Mesendoderm (in vitro differentiated cells): ENCODE data around the gene MED27.
A peak's percentile ranks its signal among the peaks of the same experiment; 100 is the strongest.

Experiments used
- DNase-seq: peaks from one replicate; pipeline ENCODE4 v3.0.0; 2013
- H2AK5ac ChIP-seq: 2 replicates; pipeline ENCODE4 v1.6.1; 2013; ENCODE audit warnings: low read length, inconsistent platforms
- H2BK120ac ChIP-seq: 2 replicates; pipeline ENCODE4 v1.6.1; 2013; ENCODE audit warnings: low read depth, mild to moderate bottlenecking, low read length, moderate library complexity, mixed read lengths
- H2BK15ac ChIP-seq: replicated peaks from 2 replicates; pipeline ENCODE4 v1.6.1; 2013; ENCODE audit warnings: low read depth, mild to moderate bottlenecking, moderate library complexity
- H2BK5ac ChIP-seq: 2 replicates; pipeline ENCODE4 v1.6.1; 2013; ENCODE audit warnings: low read length, inconsistent platforms
- H3K18ac ChIP-seq: 2 replicates; pipeline ENCODE4 v1.6.1; 2013; ENCODE audit warnings: mild to moderate bottlenecking, low read length, mixed read lengths
- H3K23ac ChIP-seq: one replicate; pipeline ENCODE4 v1.6.1; 2013; ENCODE audit warnings: low read length
- H3K27ac ChIP-seq: 2 replicates; pipeline ENCODE4 v1.5.1; 2013; ENCODE audit warnings: low read depth, mild to moderate bottlenecking, inconsistent platforms, low read length, moderate library complexity
- H3K27me3 ChIP-seq: 2 replicates; pipeline ENCODE4 v1.6.1; 2013; ENCODE audit warnings: low read length, control low read depth, mild to moderate bottlenecking, inconsistent platforms; ENCODE audit not compliant: insufficient read depth, poor library complexity
- H3K36me3 ChIP-seq: 2 replicates; pipeline ENCODE4 v1.6.1; 2013; ENCODE audit warnings: low read length, inconsistent platforms; ENCODE audit not compliant: control insufficient read depth, insufficient read depth
- H3K4ac ChIP-seq: one replicate; pipeline ENCODE4 v1.6.1; 2013; ENCODE audit warnings: low read depth, mild to moderate bottlenecking, low read length, moderate library complexity
- H3K4me1 ChIP-seq: 2 replicates; pipeline ENCODE4 v1.6.1; 2013; ENCODE audit warnings: low read depth, low read length, inconsistent platforms; ENCODE audit not compliant: control insufficient read depth
- H3K4me2 ChIP-seq: 2 replicates; pipeline ENCODE4 v1.6.1; 2013; ENCODE audit warnings: low read length
- H3K4me3 ChIP-seq: 2 replicates; pipeline ENCODE4 v1.5.1; 2013; ENCODE audit warnings: mild to moderate bottlenecking, low read length
- H3K56ac ChIP-seq: one replicate; pipeline ENCODE4 v1.6.1; 2013; ENCODE audit warnings: low read length
- H3K79me1 ChIP-seq: 2 replicates; pipeline ENCODE4 v1.6.1; 2013; ENCODE audit warnings: low read length, inconsistent platforms
- H3K79me2 ChIP-seq: 2 replicates; pipeline ENCODE4 v1.6.1; 2013; ENCODE audit warnings: mild to moderate bottlenecking, low read length; ENCODE audit not compliant: control insufficient read depth, insufficient read depth
- H3K9ac ChIP-seq: 2 replicates; pipeline ENCODE4 v1.6.1; 2013; ENCODE audit warnings: low read length, inconsistent platforms
- H4K5ac ChIP-seq: one replicate; pipeline ENCODE4 v1.6.1; 2013; ENCODE audit warnings: low read length
- H4K8ac ChIP-seq: one replicate; pipeline ENCODE4 v1.6.1; 2013; ENCODE audit warnings: low read depth, mild to moderate bottlenecking, control low read depth, low read length, moderate library complexity
- WGBS: extraction: QIAGEN DNeasy Blood & Tissue Kit; methylation state at CpG from one replicate; pipeline ENCODE4 v1.1.7; 2013; ENCODE audit warnings: low lambda C conversion rate, missing lambda C conversion rate; ENCODE audit not compliant: insufficient coverage; ENCODE audit errors: extremely low coverage; 5-methylcytosine and 5-hydroxymethylcytosine counted together

The MED27 gene

DNA sequence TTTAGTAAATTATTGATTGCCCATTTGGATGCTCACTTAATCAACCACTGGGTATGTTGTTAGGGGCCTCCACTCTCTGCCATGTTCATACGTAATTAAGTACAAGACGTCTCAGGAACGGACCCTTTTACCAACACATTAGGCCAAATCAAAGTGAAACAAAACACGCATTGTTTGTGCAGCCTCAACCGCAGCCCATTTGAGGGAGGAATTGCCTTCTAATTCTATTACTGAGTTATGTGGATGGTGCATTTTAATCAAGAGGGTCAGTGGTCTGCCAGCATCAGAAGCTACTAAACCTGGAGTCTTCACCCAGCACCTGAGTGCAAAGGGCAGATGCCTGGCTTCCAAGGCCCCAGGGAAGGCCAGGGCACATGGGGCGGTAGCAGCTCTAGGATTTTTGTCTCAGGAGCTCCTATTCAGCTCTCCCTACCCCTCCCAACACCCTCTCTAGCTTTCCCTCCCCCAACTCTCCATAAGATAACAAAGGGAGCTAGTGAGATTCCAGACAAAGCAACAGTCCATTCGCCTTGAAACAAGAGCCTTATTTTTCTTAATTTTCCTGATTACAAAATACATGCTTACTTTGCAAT is 7.9 kb upstream of the MED27 start:
- Histone ChIP-seq H3K9ac (no peak overlapping the region), H3K56ac (no peak overlapping the region), H3K79me2 (no peaks in the 10 kb centered on the region), H3K23ac (no peak overlapping the region), H3K4ac (no peak overlapping the region), H3K79me1 (no peaks in the 10 kb centered on the region), H3K27me3 (no peaks in the 10 kb centered on the region), H3K18ac (no peak overlapping the region), H3K27ac (no peak overlapping the region), H2BK5ac (no peak overlapping the region), H4K8ac (no peak overlapping the region), H2BK15ac (no peak overlapping the region), H2BK120ac (no peak overlapping the region), H3K4me1 (no peaks in the 10 kb centered on the region), H3K36me3 (no peaks in the 10 kb centered on the region), H3K4me2 (no peak overlapping the region), H4K5ac (no peak overlapping the region), H2AK5ac (no peak overlapping the region), H3K4me3 (no peak overlapping the region)
- no peak for DNase-seq
- no CpG with 5 or more reads among the region's 7 CpGs for WGBS

DNA sequence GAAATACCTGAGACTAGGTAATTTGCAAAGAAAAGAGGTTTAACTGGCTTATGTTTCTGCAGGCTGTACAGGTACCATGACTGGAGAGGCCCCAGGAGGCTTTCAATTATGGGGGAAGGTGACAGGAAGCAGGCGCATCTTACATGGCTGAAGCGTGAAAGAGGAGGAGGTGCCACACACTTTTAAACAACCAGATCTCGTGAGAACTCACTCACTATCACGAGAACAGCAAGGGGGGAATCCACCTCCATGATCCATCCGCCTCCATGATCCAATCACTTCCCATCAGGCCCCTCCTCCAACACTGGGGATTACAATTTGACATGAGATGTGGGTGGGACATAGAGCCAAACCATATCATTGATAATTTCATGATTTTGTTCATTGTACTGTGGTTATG is 2.5 kb upstream of the MED27 start:
- Histone ChIP-seq H3K56ac (no peak overlapping the region), H3K4me2 (no peak overlapping the region), H2BK15ac (no peak overlapping the region), H3K18ac (no peak overlapping the region), H4K5ac (no peak overlapping the region), H3K27ac (no peak overlapping the region), H2BK5ac (no peak overlapping the region), H3K79me1 (peaks cover 7% of the 10 kb centered on the region), H3K23ac (no peak overlapping the region), H3K36me3 (no peaks in the 10 kb centered on the region), H3K79me2 (peaks cover 8% of the 10 kb centered on the region), H3K9ac (no peak overlapping the region), H3K27me3 (no peaks in the 10 kb centered on the region), H3K4me3 (no peak overlapping the region), H2AK5ac (no peak overlapping the region), H3K4me1 (peaks cover 2% of the 10 kb centered on the region), H2BK120ac (no peak overlapping the region), H4K8ac (no peak overlapping the region), H3K4ac (no peak overlapping the region)
- no CpG with 5 or more reads among the region's 5 CpGs for WGBS
- DNase-seq: peak; percentile 49

DNA sequence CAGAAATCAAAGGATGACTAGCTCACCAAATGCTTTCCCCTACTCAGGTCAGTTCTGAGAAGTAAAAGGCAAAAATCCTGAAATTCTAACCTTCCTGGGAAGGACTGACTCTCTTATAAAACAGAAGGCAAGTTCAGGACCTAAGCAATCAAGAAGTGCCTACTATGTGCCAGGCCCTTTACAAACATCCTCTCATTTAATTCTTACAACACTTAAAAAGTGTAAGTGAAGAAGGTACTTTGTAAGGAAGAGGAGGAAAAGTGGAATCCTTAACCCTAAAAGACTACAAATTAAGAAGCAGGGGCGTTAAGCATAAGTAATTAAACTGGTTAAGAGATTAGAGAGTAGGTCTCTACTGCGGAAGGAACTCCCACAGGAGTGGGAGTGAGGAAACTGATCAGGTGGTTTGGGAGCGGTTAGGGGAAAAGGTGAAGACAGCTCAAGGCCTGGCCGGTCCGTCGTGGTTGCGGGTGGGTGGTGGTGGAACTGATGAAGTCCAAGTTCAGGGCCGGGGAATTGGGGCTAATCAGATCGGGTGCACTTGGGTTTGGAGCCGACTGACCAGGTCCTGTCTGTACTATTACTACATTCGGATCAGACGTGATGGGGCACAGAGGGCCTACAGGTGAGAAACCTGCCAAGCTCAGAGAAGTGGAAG is 839 bp downstream of the MED27 start:
- Histone ChIP-seq H3K36me3 (no peaks in the 10 kb centered on the region), H4K5ac (no peak overlapping the region), H2BK15ac (no peak overlapping the region), H3K4me2 (peak overlapping the region; percentile 99), H3K27me3 (no peaks in the 10 kb centered on the region), H3K79me1 (peaks cover 10% of the 10 kb centered on the region), H3K4me3 (peak overlapping the region; percentile 89), H3K9ac (peak overlapping the region; percentile 87), H3K4me1 (peaks cover 2% of the 10 kb centered on the region), H3K23ac (peak overlapping the region; percentile 70), H3K4ac (no peak overlapping the region), H3K79me2 (peaks cover 8% of the 10 kb centered on the region), H3K56ac (peak overlapping the region; percentile 95), H2AK5ac (no peak overlapping the region), H3K18ac (no peak overlapping the region), H3K27ac (no peak overlapping the region), H2BK120ac (no peak overlapping the region), H4K8ac (no peak overlapping the region), H2BK5ac (no peak overlapping the region)
- DNase-seq: peak; percentile 10
- WGBS: no CpG with 5 or more reads among the region's 12 CpGs

DNA sequence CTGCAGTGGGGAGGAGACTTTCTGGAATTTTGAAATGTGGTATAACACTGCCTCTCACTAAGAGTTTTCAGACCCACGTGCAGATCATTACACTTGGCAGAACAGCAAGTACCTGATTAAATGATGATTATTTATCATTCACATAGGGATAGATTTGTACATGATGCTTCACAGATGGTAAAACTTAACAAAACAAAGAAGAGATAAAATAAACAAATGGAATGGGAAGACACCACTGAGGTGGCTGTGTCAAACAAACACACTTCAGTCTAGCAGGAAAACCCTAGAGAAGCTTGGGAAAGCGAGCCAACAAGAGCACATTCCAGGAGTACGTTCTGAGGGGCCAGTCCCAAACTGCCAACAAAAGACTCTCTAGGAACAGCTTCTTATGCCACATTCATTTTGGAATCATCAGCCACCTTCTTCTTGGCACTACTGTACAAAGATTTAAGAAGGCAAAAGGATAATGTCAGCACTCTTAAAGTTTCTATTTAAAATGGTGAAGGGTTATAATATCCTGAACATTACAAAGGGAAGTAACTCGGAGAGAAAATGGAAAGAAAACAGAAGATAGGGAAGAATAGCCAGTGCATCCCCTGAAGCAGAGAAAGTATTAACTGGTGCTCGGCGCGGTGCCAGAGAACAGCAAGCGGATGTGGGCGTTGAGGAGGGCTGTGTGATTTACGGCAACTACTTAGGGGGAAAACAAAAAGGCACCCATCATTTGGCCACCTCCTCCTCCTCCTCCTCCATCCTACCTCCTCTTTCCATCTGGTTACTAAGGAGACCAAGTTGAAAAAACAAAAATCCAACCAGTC is 1.6 kb downstream of the MED27 start:
- no peak overlapping the region for H3K4me3 ChIP-seq
- no peak for DNase-seq

DNA sequence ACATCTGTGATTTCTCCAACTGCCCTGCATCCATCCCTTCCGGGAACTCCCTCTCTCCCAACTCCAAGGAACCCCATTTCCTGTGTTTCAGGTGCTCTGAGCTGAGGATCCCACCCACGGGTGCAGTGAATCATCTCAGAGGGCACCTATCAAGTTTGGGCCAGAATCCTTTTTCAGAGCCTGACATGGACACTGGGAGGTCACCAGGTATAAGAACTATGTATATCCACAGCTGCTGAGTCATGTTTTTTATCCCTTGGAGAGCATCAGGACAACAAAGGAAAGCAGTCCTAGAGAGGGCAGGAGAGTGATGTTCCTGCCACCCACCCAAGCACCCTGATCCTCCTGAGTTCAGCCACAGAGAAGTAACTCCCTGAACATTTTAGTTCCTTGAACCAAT is 3.8 kb downstream of the MED27 start:
- Histone ChIP-seq H3K36me3 (peaks cover 2% of the 10 kb centered on the region), H3K4me1 (peaks cover 2% of the 10 kb centered on the region), H3K79me1 (peaks cover 26% of the 10 kb centered on the region), H2BK5ac (no peak overlapping the region), H3K18ac (no peak overlapping the region), H2BK120ac (no peak overlapping the region), H3K27me3 (no peaks in the 10 kb centered on the region), H3K56ac (no peak overlapping the region), H3K4ac (no peak overlapping the region), H4K5ac (no peak overlapping the region), H3K27ac (no peak overlapping the region), H4K8ac (no peak overlapping the region), H2AK5ac (no peak overlapping the region), H3K4me3 (no peak overlapping the region), H3K9ac (no peak overlapping the region), H2BK15ac (no peak overlapping the region), H3K79me2 (peaks cover 18% of the 10 kb centered on the region), H3K23ac (no peak overlapping the region), H3K4me2 (no peak overlapping the region)
- WGBS: no CpG with 5 or more reads among the region's 2 CpGs
- no peak for DNase-seq

More for the DNA sequence above, 1.6 kb downstream of the MED27 start:
- Histone ChIP-seq H3K23ac (no peak overlapping the region), H3K79me2 (peaks cover 8% of the 10 kb centered on the region), H3K4me1 (peaks cover 2% of the 10 kb centered on the region), H3K56ac (no peak overlapping the region), H4K8ac (no peak overlapping the region), H3K27me3 (no peaks in the 10 kb centered on the region), H2AK5ac (no peak overlapping the region), H3K18ac (no peak overlapping the region), H3K27ac (no peak overlapping the region), H3K79me1 (peaks cover 10% of the 10 kb centered on the region), H3K4ac (no peak overlapping the region), H3K9ac (peak overlapping the region; percentile 3), H2BK5ac (no peak overlapping the region), H2BK120ac (no peak overlapping the region), H2BK15ac (no peak overlapping the region), H3K36me3 (no peaks in the 10 kb centered on the region), H3K4me2 (no peak overlapping the region), H4K5ac (no peak overlapping the region)
- no CpG with 5 or more reads among the region's 10 CpGs for WGBS
